HG02938 (cell line): ENCODE results near the gene PRDX1.

Experiments
- ATAC-seq: cut with Tn5 transposase; IDR thresholded peaks from one replicate; pipeline ENCODE4 v1.9.1; 2021; ENCODE audit warnings: mild to moderate bottlenecking, moderate library complexity; ENCODE audit not compliant: unreplicated experiment

Gene PRDX1

DNA sequence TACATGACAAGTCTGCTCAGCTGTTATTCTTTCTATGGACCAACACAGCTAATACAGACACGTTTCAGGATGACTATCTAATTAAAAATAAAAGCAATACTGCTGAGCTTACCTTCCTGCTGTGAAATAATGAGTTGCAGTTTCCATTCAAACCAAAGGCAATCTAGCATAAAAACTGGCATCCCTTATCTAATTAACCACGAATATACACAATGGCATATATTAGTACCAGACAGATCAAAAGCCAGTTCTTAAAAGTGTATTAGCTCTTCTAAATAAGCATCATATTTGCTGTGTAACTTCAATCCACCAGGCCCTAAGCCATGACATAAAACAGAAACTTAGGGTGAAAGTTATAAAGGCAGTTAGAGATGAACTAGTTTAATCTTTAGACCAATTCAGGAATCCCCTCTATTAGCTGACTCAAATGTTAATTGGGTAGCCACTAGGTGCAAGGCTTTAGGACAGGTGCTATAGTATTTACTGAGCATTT, 51.3 kb downstream of the PRDX1 start:
- no peak for ATAC-seq

GRCh38 chr1:45467353-45467752, 54.3 kb downstream of the PRDX1 start:
- ATAC-seq: peak; percentile 57

DNA sequence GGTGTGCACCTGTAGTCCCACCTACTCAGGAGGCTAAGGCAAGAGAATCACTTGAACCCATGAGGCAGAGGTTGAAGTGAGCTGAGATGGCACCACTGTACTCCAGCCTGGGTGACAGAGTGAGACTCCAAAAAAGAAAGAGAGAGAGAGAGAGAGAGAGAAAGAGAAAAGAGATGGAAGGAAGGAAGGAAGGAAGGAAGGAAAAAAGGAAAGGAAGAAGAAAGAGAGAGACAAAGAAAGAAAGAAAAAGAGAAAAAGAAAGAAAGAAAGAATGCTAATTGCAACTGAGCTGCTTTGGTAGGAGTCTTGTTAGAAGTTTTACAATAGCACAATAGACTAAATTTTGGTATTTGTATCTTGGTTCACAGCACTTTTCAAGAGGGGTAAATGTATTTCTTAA, 56.4 kb downstream of the PRDX1 start:
- ATAC-seq: no peak
